ENCODE results near the gene FLNC. TPM values are rescaled to one million over a fixed set of nuclear protein-coding genes. Genes with fewer than 3 reads are reported as not detected.
A peak's percentile ranks its signal among the peaks of the same experiment; 100 is the strongest.

The FLNC gene
- total and polyA plus RNA-seq, 9 of the 15 experiments (the other 6 are each of a cell fraction or from before 2014, with no cell fraction given): 0.90 to 155 (median 28.8) TPM

GRCh38 chr7:128788446-128789412 is 41.5 kb upstream of the FLNC start:
- ChIA-PET CTCF (ENCODE audit: low intra/inter-chr PET ratio) (no interaction called here), POLR2A (interaction anchor here (1.0 to 1.4 kb wide), 4 partner anchors 21 to 49 kb away, joined by 3 to 5 read pairs (median 3); no protein-coding TSS in a partner anchor)
- TF ChIP-seq ZBTB7A (IDR thresholded peaks at IDR 0.05; ENCODE audit: borderline replicate concordance, control insufficient read depth, low read depth, low read length) (peak; percentile 58; the same call in 1 of the 2 replicates), TEAD1 (CRISPR knock-in tag; IDR thresholded peaks at IDR 0.05) (no peak)
- TF ChIP-seq, protein P1, sequence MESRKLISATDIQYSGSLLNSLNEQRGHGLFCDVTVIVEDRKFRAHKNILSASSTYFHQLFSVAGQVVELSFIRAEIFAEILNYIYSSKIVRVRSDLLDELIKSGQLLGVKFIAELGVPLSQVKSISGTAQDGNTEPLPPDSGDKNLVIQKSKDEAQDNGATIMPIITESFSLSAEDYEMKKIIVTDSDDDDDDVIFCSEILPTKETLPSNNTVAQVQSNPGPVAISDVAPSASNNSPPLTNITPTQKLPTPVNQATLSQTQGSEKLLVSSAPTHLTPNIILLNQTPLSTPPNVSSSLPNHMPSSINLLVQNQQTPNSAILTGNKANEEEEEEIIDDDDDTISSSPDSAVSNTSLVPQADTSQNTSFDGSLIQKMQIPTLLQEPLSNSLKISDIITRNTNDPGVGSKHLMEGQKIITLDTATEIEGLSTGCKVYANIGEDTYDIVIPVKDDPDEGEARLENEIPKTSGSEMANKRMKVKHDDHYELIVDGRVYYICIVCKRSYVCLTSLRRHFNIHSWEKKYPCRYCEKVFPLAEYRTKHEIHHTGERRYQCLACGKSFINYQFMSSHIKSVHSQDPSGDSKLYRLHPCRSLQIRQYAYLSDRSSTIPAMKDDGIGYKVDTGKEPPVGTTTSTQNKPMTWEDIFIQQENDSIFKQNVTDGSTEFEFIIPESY (CRISPR knock-in tag; IDR thresholded peaks at IDR 0.05): peak; percentile 98
- TF ChIP-seq, protein P2, sequence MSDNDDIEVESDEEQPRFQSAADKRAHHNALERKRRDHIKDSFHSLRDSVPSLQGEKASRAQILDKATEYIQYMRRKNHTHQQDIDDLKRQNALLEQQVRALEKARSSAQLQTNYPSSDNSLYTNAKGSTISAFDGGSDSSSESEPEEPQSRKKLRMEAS (CRISPR knock-in tag; IDR thresholded peaks at IDR 0.05): 0 out of 2 replicates have a peak, but pooled peaks have one; percentile 11
- H3K4me3 ChIP-seq: no peak overlapping the region
- no peak overlapping the region for H3K27ac ChIP-seq (ENCODE audit: extremely low read depth, low read depth, low read length)
- H2AFZ ChIP-seq (ENCODE audit: low read depth, low read length): peak overlapping the region; percentile 22; the same call in 1 of the 2 replicates
- WGBS (ENCODE audit: insufficient coverage, low coverage, missing lambda C conversion rate): 41% methylated on average over 9 of the region's 9 CpGs
- H3K4me2 ChIP-seq (ENCODE audit: insufficient read depth, low read length): no peak overlapping the region
- no peaks in the 10 kb centered on the region for H4K20me1 ChIP-seq (replicated peaks; ENCODE audit: control insufficient read depth, insufficient read depth, low read length)
- peaks cover 9% of the 10 kb centered on the region; the same call in 2 of the 3 replicates for H3K79me2 ChIP-seq (ENCODE audit: control insufficient read depth, insufficient read depth, low read length)
- FAIRE-seq (no peak), ATAC-seq (no peak), DNase-seq (ENCODE audit: extremely low read depth in 1 of 4, low spot score in 3 of 4) (no peak)
- no peaks in the 10 kb centered on the region for H3K27me3 ChIP-seq (ENCODE audit: control insufficient read depth in 2 of 2, insufficient read depth in 2 of 2, low read length in 2 of 2)
- H3K36me3 ChIP-seq (ENCODE audit: control insufficient read depth, insufficient read depth, low read length): no peaks in the 10 kb centered on the region
- peaks cover 24 to 38% of the 10 kb centered on the region in 2 experiments for H3K4me1 ChIP-seq (replicated peaks in 1 of 2; ENCODE audit: control insufficient read depth in 2 of 2, insufficient read depth in 2 of 2, low read length in 2 of 2)
- in situ Hi-C loops (cut with MboI): no loop called here
- H3K9me3 ChIP-seq (replicated peaks; ENCODE audit: control insufficient read depth, insufficient read depth, low read depth, low read length): no peaks in the 10 kb centered on the region
- H3K9ac ChIP-seq (ENCODE audit: insufficient read depth in 1 of 2, low read depth in 2 of 2, low read length in 2 of 2): peak overlapping the region in 1 of 2 experiments; percentile 72; a peak in 1 of 4 replicates
- H3K9me1 ChIP-seq (ENCODE audit: control insufficient read depth, insufficient read depth, low read length): no peaks in the 10 kb centered on the region
- intact Hi-C loops (cut with micrococcal nuclease): no loop called here
- BruUV-seq (replicated peaks): no TSS peak
